GM21367 (cell line): ENCODE measurements around the gene RASGRF2.
"Not testable (repeated sequence)": the region's sequence is repeated elsewhere in the genome, so short reads cannot be mapped to it uniquely, and the experiment has no call there.

ENCODE experiments used
- ATAC-seq: cut with Tn5 transposase; IDR thresholded peaks from one replicate; pipeline ENCODE4 v1.9.1; 2021; ENCODE audit not compliant: unreplicated experiment

Gene RASGRF2

GRCh38 chr5:81268521-81269196, 308.5 kb downstream of the RASGRF2 start:
- ATAC-seq: no peak

GRCh38 chr5:81269751-81270393, 309.7 kb downstream of the RASGRF2 start:
- ATAC-seq: no peak

GRCh38 chr5:81270394-81271027, 310.3 kb downstream of the RASGRF2 start:
- ATAC-seq: not testable (repeated sequence)
